Measurements from ENCODE around the gene GABARAP. TPM values are rescaled to one million over a fixed set of nuclear protein-coding genes. Genes with fewer than 3 reads are reported as not detected.

GABARAP gene
- total and polyA plus RNA-seq, 2 experiments from 2014 or later = 517 to 772 TPM

DNA sequence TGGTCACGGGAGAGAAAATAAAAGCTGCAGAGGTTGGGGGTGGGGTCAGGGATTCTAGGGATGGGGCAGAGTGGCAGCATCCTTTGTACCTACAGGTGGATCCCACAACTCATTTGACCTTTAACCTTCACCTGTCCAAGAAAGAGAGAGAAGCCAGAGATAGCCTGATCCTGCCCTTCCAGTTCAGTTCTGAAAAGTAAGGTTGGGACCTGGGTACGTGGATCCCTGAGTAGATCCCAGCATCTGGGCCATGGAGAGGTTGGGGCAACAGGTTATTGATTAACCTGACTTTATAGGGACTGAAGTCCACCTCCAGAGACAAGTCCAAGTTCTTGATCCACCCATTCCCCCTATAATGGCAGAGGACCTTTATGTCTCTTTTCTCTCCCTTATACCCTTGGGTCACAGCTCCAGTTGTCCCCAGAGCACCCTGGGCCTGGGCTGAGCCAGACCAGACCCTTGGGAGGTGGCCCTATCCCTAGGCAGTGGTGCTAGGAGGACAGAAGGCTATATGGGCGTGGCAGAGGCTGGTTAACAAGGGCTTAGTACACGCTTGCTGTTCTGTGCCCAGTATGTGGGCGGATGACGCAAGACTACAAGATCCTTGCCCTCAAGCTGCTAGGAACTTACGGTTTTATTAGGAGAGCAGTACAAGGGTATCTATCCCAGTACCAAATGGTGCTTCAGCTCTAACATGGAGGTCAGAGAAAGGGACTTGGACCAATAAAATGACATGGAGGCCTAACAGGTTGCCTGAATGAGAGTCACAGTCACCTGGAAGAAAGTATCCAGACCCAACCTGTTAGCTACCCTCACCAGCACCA is 16.7 kb upstream of the GABARAP start:
- Histone ChIP-seq H3K36me3 (peaks cover 22% of the 10 kb centered on the region), H3K27ac (no peak overlapping the region), H3K9me3 (ENCODE audit: low read depth) (no peaks in the 10 kb centered on the region), H3K4me1 (ENCODE audit: low read depth) (peaks cover 5% of the 10 kb centered on the region), H3K4me3 (no peak overlapping the region), H3K27me3 (peaks cover 36% of the 10 kb centered on the region)
- TF ChIP-seq, protein P1, sequence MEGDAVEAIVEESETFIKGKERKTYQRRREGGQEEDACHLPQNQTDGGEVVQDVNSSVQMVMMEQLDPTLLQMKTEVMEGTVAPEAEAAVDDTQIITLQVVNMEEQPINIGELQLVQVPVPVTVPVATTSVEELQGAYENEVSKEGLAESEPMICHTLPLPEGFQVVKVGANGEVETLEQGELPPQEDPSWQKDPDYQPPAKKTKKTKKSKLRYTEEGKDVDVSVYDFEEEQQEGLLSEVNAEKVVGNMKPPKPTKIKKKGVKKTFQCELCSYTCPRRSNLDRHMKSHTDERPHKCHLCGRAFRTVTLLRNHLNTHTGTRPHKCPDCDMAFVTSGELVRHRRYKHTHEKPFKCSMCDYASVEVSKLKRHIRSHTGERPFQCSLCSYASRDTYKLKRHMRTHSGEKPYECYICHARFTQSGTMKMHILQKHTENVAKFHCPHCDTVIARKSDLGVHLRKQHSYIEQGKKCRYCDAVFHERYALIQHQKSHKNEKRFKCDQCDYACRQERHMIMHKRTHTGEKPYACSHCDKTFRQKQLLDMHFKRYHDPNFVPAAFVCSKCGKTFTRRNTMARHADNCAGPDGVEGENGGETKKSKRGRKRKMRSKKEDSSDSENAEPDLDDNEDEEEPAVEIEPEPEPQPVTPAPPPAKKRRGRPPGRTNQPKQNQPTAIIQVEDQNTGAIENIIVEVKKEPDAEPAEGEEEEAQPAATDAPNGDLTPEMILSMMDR (IDR thresholded peaks at IDR 0.05; ENCODE audit: low read depth, low read length) = no peak
- DNase-seq (ENCODE audit: low read depth in 1 of 2, low spot score in 1 of 2) = peak in 1 of 2 donors; percentile 63

DNA sequence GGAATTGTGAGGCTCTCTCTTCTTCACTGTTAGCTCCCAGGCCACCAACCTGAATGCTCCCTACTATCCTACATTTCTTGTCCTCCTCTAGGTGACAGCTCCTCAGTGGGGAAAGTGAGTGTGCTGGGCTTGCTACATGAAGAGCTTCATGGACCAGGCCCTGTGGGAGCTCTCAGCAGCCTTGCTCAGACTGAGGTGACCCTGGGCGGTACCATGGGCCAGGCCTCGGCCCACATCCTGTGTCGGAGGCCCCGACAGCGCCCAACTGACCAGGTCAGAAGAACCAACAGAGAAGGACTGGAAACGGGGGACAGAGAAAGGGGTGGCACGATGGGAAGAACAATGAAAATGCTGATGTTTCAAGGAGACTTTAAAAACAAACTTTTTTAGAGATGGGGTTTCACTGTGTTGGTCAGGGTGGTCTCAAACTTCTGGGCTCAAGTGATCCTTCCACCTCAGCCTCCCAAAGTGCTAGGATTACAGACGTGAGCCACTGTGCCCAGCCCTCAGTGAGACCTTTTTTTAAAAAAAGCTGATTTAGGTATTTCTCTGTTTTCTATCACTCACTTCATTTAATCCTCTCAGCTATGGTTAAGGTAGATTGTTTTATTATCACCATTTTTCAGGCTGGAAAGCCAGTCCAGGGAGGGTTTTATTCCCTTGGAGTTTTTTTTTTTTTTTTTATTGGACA is 14.7 kb upstream of the GABARAP start:
- H3K4me1 ChIP-seq (ENCODE audit: low read depth) = peaks cover 5% of the 10 kb centered on the region
- no peak overlapping the region for H3K27ac ChIP-seq
- H3K27me3 ChIP-seq = peaks cover 15% of the 10 kb centered on the region
- H3K9me3 ChIP-seq (ENCODE audit: low read depth) = no peaks in the 10 kb centered on the region
- peaks cover 22% of the 10 kb centered on the region for H3K36me3 ChIP-seq
- H3K4me3 ChIP-seq = no peak overlapping the region
- TF ChIP-seq, protein P1 (IDR thresholded peaks at IDR 0.05; ENCODE audit: low read depth, low read length) = no peak
- no peak for DNase-seq (ENCODE audit: low read depth in 1 of 2, low spot score in 1 of 2)

DNA sequence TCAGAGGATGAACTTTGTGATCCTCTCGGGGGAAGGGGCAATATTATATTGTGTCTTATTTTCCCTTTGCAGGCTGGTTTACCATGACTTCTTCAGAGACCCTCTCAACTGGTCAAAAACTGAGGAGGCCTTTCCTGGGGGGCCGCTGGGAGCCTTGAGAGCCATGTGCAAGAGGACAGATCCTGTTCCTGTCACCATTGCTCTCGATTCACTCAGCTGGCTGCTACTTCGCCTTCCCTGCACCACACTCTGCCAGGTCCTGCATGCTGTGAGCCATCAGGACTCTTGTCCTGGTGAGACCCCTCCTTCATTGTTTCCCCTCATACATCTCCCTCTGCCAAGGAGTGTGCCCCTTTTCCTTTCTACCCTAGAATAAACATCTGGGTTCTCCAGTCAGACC is 12.3 kb upstream of the GABARAP start:
- Histone ChIP-seq H3K36me3 (peaks cover 22% of the 10 kb centered on the region), H3K4me3 (no peak overlapping the region)

DNA sequence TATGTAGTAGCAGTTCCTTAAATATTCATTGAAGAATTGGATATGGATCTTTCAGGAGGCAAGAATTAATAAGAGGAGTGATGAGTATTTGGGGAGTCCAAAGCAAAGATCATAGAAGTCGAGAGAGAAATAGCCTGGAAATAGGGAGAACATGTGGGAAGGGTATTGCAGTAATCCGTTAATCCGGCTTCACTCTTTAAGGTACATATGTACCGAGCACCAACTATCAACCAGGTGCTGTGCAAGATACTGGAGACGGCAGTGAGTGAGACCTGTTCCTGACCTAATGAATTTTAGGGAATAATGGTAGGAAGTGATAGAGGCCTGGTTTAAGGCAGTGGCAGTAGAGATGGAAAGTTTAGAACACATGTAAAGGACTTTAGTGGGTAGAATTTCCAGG is 10.8 kb upstream of the GABARAP start:
- DNase-seq (ENCODE audit: low read depth in 1 of 2, low spot score in 1 of 2) = no peak
- TF ChIP-seq, protein P1 (IDR thresholded peaks at IDR 0.05; ENCODE audit: low read depth, low read length) = no peak
- H3K4me3 ChIP-seq = peak overlapping the region; percentile 69
- H3K27me3 ChIP-seq = no peaks in the 10 kb centered on the region
- peaks cover 14% of the 10 kb centered on the region for H3K36me3 ChIP-seq
- H3K9me3 ChIP-seq (ENCODE audit: low read depth) = no peaks in the 10 kb centered on the region
- peak overlapping the region; percentile 99 for H3K27ac ChIP-seq
- H3K4me1 ChIP-seq (ENCODE audit: low read depth) = peaks cover 19% of the 10 kb centered on the region

More for the DNA sequence above, 12.3 kb upstream of the GABARAP start:
- TF ChIP-seq, protein P1 (IDR thresholded peaks at IDR 0.05; ENCODE audit: low read depth, low read length) = no peak
- Histone ChIP-seq H3K4me1 (ENCODE audit: low read depth) (peaks cover 8% of the 10 kb centered on the region), H3K9me3 (ENCODE audit: low read depth) (no peaks in the 10 kb centered on the region), H3K27me3 (no peaks in the 10 kb centered on the region), H3K27ac (no peak overlapping the region)
- DNase-seq (ENCODE audit: low read depth in 1 of 2, low spot score in 1 of 2) = no peak

DNA sequence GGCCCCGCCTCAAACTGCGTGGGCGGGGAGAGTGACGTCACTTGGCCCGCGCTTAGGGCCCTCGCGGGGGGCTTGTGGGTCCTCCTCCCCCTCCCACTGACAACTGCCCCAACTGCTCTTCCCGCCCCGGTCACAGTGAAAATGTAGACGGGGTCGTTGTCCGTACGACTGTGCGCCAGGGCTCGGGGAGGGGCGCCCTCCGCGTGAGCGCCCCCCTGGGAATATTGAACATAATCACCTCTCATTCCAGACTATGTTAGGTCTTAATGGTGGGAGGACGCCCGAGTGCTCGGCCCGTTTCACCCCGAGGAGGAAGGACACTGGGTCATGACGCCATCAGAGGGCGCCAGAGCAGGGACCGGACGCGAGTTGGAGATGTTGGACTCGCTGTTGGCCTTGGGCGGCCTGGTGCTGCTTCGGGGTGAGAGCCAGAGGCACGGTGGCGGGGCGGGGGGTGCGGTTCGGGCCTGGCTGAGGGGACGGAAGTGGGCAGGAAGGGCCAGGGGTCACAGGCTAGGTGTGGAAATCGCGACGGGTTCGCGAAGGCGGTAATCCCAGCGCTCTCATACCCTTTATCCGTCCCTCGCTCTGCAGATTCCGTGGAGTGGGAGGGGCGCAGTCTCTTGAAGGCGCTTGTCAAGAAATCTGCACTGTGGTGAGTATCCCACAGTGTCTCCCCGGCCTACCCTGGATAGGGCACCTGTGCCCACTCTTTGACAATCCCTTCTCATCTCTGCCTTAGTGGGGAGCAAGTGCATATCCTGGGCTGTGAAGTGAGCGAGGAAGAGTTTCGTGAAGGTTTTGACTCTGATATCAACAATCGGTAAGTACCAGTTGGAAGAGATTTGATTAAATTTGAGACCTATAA is 10.2 kb upstream of the GABARAP start, which contains the start of gene ELP5:
ELP5 (plus strand) TSS at position 40 of the 868 bp plus-strand sequence; CDS start at position 376, 336 bp downstream.
- Histone ChIP-seq H3K4me1 (ENCODE audit: low read depth) (peaks cover 19% of the 10 kb centered on the region), H3K27me3 (no peaks in the 10 kb centered on the region), H3K9me3 (ENCODE audit: low read depth) (no peaks in the 10 kb centered on the region), H3K36me3 (peaks cover 9% of the 10 kb centered on the region), H3K27ac (peak within 1 kb of the TSS; percentile 99), H3K4me3 (peak within 1 kb of the TSS; percentile 69)
- peak; percentile 94 to 97 for DNase-seq (ENCODE audit: low read depth in 1 of 2, low spot score in 1 of 2)
- TF ChIP-seq, protein P1 (IDR thresholded peaks at IDR 0.05; ENCODE audit: low read depth, low read length) = peak; percentile 10
